Ureter (tissue), 1 donor: ENCODE data around the gene LYRM1. TPM values are rescaled to one million over a fixed set of nuclear protein-coding genes. Genes with fewer than 3 reads are reported as not detected.
"Not testable (repeated sequence)": the region's sequence is repeated elsewhere in the genome, so short reads cannot be mapped to it uniquely, and the experiment has no call there.

ENCODE experiments used
- DNase-seq: peaks from one replicate; pipeline ENCODE4 v3.0.0-alpha.2; 2020; ENCODE audit warnings: low spot score
- total RNA-seq: library from RNA; stranded (reverse); gene quantifications from one replicate; pipeline ENCODE4 v1.2.4, GENCODE V29; 2023
- donor health status: DM: yes; HTN: yes; CAD: no.

The LYRM1 gene
- total RNA-seq, 1 donor from 2014 or later: 40.3 TPM

GRCh38 chr16:20973201-20973600 is 72.6 kb downstream of the LYRM1 start:
- DNase-seq: not testable (repeated sequence)

Other genes starting within 250 kb of the LYRM1 start
- 1.4 TPM for gene ACSM1, start 203.1 kb upstream of the LYRM1 start, total RNA-seq
- gene THUMPD1, start 159.0 kb upstream of the LYRM1 start, total RNA-seq: 46.9 TPM
- gene ACSM3, start 136.8 kb upstream of the LYRM1 start, total RNA-seq: 30.6 TPM
- 24.2 TPM for gene ERI2, start 94.3 kb upstream of the LYRM1 start, total RNA-seq
- gene REXO5, start 94.2 kb upstream of the LYRM1 start, total RNA-seq: 2.4 TPM
- 17.4 TPM for gene DCUN1D3, start 413 bp upstream of the LYRM1 start, total RNA-seq